Epithelial cell of prostate (primary cell): ENCODE measurements around the gene SPP1.
A peak's percentile ranks its signal among the peaks of the same experiment; 100 is the strongest.
"Not testable (repeated sequence)": the region's sequence is repeated elsewhere in the genome, so short reads cannot be mapped to it uniquely, and the experiment has no call there.

Experiments
- DNase-seq: peaks from one replicate; pipeline ENCODE4 v3.0.0-alpha.2; 2011; ENCODE audit warnings: low read depth, low spot score
- H3K27ac ChIP-seq: fragments of 450-650 bp; 2 replicates; pipeline ENCODE4 v1.5.1; 2017; ENCODE audit warnings: mild to moderate bottlenecking

Gene SPP1

DNA sequence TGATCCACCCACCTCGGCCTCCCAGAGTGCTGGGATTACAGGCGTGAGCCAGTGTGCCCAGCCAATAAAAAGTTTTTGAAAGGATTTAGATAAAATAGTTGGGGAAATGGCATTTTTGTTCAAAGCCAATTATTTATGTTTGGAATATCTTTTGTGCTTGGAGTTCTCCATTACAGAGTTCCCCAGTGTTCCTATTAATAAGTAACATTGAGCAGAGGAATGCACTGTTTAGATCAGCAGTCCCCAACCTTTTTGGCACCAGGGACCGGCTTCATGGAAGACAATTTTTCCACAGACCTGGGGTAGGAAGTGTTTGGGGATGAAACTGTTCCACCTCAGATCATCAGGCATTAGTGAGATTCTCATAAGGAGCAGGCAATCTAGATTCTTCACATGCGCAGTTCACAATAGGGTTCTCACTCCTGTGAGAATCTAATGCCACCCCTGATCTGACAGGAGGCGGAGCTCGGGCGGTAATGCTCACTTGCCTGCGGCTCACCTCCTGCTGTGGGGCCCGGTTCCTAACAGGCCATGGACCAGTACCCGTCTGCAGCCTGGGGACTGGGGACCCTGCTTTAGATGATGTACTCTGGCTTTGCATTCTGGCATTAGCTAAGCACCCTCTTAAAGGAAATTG, 40.3 kb downstream of the SPP1 start:
- DNase-seq: no peak
- H3K27ac ChIP-seq: no peak overlapping the region

DNA sequence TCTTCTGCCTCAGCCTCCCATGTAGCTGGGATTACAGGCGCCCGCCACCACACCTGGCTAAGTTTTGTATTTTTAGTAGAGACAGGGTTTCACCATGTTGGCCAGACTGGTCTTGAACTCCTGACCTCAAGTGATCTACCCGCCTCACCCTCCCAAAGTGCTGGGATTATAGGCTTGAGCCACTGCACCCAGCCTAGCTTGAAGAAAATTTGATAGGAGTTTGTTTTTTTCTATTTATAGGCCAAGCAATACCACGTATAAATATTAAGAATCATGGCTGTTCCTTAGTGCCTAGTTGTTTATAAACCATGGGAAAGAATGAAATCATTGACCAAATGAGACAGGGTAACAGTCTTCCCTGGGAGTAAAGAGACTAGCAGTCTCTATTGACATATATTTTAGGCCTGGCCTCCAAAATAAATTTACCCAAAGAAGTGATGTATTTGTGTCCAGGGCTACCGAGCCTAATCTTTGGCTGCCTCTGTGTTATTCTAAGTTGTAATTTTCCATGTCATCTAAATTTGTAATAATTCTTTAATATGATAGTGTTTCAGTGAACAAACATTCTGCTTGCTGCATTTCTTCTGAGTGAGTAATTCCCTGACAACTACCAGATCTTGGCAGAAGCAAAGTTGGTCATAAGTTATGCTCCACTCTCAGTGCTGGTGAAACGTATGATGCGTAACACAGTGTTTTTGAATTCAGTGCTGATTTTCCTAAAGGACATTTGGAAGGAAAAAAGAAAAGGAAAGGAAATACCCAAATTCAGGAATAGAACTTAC, 42.2 kb downstream of the SPP1 start:
- DNase-seq: peak; percentile 60
- peak overlapping the region; percentile 55 for H3K27ac ChIP-seq

DNA sequence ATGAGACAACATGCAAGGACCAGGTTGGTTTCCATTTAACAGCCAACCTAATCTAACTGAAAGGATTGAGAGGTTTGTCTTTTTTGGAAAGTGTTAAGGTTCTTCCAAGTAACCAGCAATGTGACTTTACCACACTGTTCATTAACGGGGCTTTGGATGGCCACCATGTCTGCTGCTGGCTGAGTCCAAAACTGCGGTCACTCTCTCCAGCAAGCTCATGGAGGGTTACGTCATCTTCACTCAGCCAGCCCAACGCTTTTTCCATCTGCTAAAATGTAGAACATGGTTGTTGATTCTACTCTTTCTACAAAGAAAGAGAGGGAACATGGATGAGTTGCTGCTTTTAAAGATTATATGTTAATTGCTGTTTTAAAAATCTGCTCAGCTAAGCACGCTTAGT, 43.0 kb downstream of the SPP1 start:
- DNase-seq: no peak
- H3K27ac ChIP-seq: peak overlapping the region; percentile 55

DNA sequence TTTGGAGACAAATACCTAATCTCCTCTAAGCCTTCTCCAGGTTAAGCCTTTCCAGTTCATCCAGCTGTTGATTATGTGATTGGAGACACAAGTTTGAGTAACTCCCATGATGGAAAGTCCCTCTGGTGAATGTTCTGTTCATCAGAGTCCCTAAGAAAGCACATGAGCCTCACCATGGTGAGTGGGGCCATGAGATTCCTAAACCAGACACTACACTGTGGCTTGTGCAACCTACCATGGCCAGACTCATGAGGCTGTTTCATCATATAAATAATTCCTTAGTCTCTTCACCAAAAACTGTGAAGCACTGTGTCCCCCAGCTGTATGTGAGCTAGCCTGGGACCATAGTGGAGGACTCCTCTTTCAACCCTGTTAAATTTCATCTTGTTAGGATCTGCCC, 46.3 kb downstream of the SPP1 start:
- no peak for DNase-seq
- H3K27ac ChIP-seq: no peak overlapping the region

DNA sequence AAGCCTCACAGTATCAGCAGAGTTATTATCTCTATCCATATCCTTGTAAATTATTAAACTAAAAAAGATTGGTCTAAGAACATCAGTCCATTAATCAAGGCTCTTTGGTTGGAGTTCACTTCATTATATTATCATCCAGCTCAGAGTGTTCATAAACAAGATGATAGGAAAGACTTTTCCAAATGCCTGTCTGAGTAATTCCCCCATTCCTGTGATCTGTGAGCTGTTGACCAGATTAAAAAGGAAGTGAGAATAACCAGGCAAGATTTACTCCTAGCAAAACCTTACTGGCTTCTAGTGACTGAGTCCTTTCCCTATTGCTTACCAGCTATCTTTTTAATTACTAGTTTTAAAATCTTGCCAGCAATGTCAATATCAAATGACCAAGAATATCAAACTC, 46.8 kb downstream of the SPP1 start:
- H3K27ac ChIP-seq: no peak overlapping the region
- DNase-seq: no peak

DNA sequence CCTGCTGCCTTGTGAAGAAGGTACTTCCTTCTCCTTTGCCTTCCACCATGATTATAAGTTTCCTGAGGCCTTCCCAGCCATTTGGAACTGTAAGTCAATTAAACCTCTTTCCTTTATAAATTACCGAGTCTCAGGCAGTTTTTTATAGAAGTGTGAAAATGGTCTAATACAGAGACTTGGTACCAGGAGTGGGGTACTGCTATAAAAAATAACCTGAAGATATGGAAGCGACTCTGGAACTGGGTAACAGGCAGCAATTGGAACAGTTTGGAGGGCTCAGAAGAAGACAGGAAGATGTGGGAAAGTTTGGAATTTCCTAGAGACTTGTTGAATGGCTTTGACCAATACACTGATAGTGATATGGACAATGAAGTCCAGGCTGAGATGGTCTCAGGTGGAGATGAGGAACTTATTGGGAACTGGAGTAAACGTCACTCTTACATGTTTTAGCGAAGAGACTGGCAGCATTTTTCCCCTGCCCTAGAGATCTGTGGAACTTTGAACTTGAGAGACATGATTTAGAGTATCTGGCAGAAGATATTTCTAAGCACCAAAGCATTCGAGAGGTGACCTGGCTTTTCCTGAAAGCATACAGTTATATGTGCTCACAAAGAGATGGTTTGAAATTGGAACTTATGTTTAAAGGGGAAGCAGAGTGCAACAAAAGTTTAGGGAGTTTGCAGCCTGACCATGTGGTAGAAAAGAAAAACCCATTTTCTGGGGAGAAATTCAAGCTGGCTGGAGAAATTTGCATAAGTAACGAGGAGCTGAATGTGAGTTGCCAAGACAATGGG, 50.6 kb downstream of the SPP1 start:
- DNase-seq, H3K27ac ChIP-seq: not testable (repeated sequence)

DNA sequence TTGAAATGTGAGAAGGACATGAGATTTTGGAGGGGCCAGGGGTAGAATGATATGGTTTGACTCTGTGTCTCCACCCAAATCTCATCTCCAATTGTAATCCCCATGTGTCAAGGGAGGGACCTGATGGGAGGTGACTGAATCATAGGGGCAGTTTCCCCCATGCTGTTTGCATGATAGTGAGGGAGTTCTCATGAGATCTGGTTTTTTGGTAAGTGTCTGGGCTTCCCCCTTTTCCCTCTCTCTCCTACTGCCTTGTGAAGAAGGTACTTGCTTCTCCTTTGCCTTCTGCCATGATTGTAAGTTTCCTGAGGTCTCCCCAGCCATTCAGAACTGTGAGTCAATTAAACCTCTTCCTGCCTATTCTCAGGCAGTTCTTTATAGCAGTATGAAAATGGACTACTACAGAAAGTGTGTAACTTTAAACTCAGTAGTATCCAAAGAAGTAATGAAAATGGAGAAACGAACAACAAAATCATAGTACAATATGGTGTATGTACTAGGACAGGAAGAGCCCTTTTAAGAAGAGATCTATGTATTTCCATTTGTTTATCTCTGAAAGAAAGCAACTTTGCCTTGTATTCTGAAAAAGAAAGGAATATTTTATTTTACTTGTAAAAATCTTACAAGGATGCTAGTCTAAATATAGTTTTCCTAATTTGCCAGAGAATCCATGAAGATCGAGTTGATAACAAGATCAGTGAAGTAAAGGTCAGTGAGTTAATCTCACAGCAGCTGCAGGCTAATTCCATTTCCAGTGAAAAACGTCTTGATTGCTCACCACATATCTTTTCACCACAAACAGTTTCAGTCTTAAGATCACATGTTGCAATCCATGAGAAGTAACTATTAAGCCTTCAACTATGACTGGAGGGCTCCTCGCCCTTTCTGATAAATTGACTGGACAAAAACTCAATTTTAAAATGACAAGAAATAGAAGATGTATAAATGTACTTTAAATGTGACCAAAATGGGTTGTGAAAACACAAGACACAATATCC, 52.4 kb downstream of the SPP1 start:
- H3K27ac ChIP-seq: peak overlapping the region; percentile 66

DNA sequence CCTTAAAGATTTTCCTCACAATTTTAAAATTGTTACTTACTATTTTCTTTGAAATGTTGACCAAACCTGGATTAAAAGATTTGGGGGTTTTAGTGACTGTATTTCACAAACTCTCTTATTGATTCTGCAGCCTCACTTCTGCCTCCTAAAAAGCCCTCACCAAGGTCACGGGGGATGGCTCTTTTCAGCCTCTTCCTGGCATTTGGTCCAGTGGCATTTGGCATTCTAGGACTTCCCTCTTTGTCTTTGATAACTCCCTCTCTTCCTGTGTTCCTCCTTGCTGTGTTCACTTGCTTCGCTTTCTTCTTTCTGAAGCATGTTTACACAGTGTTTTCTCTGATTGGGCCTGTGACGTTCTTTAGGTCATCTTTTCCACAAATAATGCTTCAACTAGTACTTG, 53.4 kb downstream of the SPP1 start:
- H3K27ac ChIP-seq: peak overlapping the region; percentile 66
- DNase-seq: no peak

More for the DNA sequence above, 52.4 kb downstream of the SPP1 start:
- DNase-seq: peak; percentile 91

DNA sequence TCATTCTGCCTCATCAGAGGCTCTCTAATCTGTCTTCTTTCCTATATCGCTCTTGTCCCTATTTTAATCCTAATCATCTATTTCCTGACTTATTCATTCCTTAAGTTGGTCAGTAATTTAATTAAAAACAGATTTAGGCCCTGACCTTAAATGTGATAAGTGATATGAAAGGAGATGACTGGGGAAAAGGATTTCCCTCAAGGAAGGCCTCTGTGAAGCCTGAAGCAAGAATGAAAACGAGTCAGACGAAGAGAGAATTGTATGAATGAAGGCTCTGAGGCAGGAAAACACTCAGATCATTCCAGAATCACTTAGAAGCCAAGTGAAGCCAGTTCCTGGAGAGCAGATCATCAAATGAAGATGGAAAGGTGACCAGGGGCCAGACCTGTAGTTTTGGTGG, 54.0 kb downstream of the SPP1 start:
- no peak overlapping the region for H3K27ac ChIP-seq
- no peak for DNase-seq

DNA sequence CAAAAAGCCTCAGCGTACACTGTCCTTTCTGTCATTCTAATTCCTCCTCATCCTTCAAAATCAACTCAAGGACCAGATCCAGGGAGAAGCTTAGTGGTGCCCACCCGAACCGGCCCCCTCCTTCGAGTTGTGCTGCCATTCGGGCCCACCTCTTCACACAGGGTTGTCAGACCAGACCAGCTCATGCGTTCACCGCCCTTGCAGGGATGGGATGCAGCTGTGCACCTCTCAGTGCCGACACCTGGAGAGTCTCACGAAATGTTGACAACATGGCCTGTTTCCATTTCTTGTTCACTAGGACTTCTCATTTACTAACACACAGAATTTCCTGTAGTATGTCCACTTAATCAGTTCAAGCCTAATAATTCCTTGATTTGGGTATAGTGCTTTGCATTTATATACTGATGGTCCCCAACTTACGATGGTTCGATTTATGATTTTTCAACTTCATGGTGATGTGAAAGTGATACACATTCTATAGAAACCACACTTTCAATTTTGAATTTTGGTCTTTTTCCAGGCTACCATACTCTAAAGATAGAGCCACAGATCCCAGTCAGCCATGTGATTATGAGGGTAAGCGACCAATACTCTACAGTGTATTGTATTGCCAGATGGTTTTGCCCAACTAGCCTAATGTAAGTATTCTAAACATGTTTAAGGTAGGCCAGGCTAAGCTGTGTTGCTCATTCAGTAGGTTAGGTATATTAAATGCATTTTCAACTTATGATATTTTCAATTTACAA, 55.2 kb downstream of the SPP1 start:
- H3K27ac ChIP-seq: no peak overlapping the region
- no peak for DNase-seq
